ENCODE data around the gene LIPC. TPM values are rescaled to one million over a fixed set of nuclear protein-coding genes. Genes with fewer than 3 reads are reported as not detected.

Gene LIPC
- total RNA-seq, 1 experiment from 2014 or later, result not detected

GRCh38 chr15:58616171-58616570, 184.4 kb downstream of the LIPC start:
- ChIA-PET POLR2A (no interaction called here), CTCF (no interaction called here)
- H3K27me3 Mint-ChIP-seq (ENCODE audit: low read depth), result no peaks in the 10 kb centered on the region
- ATAC-seq (no peak), DNase-seq (ENCODE audit: low spot score) (no peak)
- TF ChIP-seq TEAD1 (CRISPR knock-in tag; IDR thresholded peaks at IDR 0.05), result no peak
- no peak overlapping the region; the same call in 1 of the 2 replicates for H3K27ac Mint-ChIP-seq
- peaks cover 36% of the 10 kb centered on the region for H3K36me3 Mint-ChIP-seq
- H3K4me3 Mint-ChIP-seq, result no peak overlapping the region
- peaks cover under 1% of the 10 kb centered on the region for H3K4me1 Mint-ChIP-seq
- H3K9me3 Mint-ChIP-seq, result peaks cover 17% of the 10 kb centered on the region
